ENCODE measurements around the gene LCLAT1.

GRCh38 chr2:30662268-30663131 lies 215.5 kb downstream of the LCLAT1 start:
- TF ChIP-seq POLR2A (IDR thresholded peaks at IDR 0.05) (no peak), CTCF (IDR thresholded peaks at IDR 0.05) (no peak)

All from thyroid gland (tissue), 4 donors.